Ovary (tissue), 9 donors: ENCODE measurements around the gene ARFIP2. TPM values are rescaled to one million over a fixed set of nuclear protein-coding genes. Genes with fewer than 3 reads are reported as not detected.

ENCODE experiments used
- DNase-seq, 5 donors: peaks; one replicate each; pipeline ENCODE4 v3.0.0-alpha.2; 2019 to 2020
- H3K27ac ChIP-seq, 2 donors: fragments of 200-600 bp; one replicate each; pipeline versions ENCODE4 v1.5.1 to v1.8.0; 2019 to 2022
- H3K27me3 ChIP-seq: fragments of 200-600 bp; one replicate; pipeline ENCODE4 v1.8.0; 2022
- H3K36me3 ChIP-seq: fragments of 200-600 bp; sonication (generic); one replicate; pipeline ENCODE4 v1.5.1; 2019
- H3K4me1 ChIP-seq: one replicate; pipeline ENCODE4 v1.8.1; 2013; ENCODE audit warnings: mild to moderate bottlenecking, moderate library complexity; ENCODE audit not compliant: insufficient read depth
- H3K4me3 ChIP-seq: fragments of 200-600 bp; sonication (generic); one replicate; pipeline ENCODE4 v1.5.1; 2017
- H3K9me3 ChIP-seq, 2 donors: fragments of 200-600 bp in 1 of 2; sonication (generic) in 1 of 2; one replicate each; pipeline versions ENCODE4 v1.5.1 to v1.8.1; 2013 to 2019; ENCODE audit warnings: mild to moderate bottlenecking in 1 of 2, moderate library complexity in 1 of 2
- CTCF ChIP-seq, 3 donors: fragments of 450-650 bp in 2 of 3; fragments of 200-600 bp in 1 of 3; IDR thresholded peaks; one replicate each; pipeline versions ENCODE4 v1.5.1 to v1.8.0; 2016 to 2022; ENCODE audit warnings: antibody characterized with exemption in 3 of 3, mild to moderate bottlenecking in 1 of 3
- EP300 ChIP-seq: sonication (generic); formaldehyde crosslinking; IDR thresholded peaks from one replicate; pipeline ENCODE4 v1.6.1; 2017; ENCODE audit warnings: antibody characterized with exemption
- POLR2A ChIP-seq: fragments of 450-650 bp; IDR thresholded peaks from one replicate; pipeline ENCODE4 v1.6.1; 2017; ENCODE audit warnings: antibody characterized with exemption, mild to moderate bottlenecking, moderate library complexity
- WGBS, 3 donors: extraction: QIAGEN DNeasy Blood & Tissue Kit in 1 of 3; methylation state at CpG; one replicate each; pipeline versions ENCODE4 v1.1.5 to v1.1.7; 2013 to 2017; 5-methylcytosine and 5-hydroxymethylcytosine counted together
- intact Hi-C, 4 donors: fragments of 100-400 bp; cut with DNase I; formaldehyde crosslinking; loops; one replicate each; pipeline versions ENCODE4 v1.11.0 to v1.15.1; 2022 to 2023
- polyA plus RNA-seq, 2 donors: library from polyadenylated mRNA; stranded (reverse); fragments of 200-250 nt in 1 of 2; fragments of 350-450 nt in 1 of 2; fragmentation: Illumina TruSeq in 1 of 2; extraction: RNeasy Lipid Tissue Mini Kit (QIAGEN cat#74804) in 1 of 2; gene quantifications; one replicate each; pipeline ENCODE4 v1.2.3, GENCODE V29; 2013 to 2014
- total RNA-seq, 7 donors: library from RNA; depleted of rRNA in 2 of 7; stranded (reverse); fragments of >200 nt in 2 of 7; fragmentation: NEBNext Ultra II Directional in 3 of 7; extraction: Animal tissue kit (Norgen Biotek cat#: 25700) in 3 of 7; gene quantifications; one replicate each; pipeline versions ENCODE4 v1.1.0 to v1.2.4, GENCODE V29; 2016 to 2023
- donor health status: DM: no; HTN: no; CAD: no; lungs with moderate emphysema.
- donor health status: DM: no; HTN: no; CAD: no.
- donor health status: Bipolar disorder and iron deficiency.
- donor health status: DM: yes; HTN: yes; CAD: no.
- donor health status: DM: no; HTN: no; CAD: no.
- donor health status: DM: yes; HTN: yes; CAD: no.

ARFIP2 gene
- total and polyA plus RNA-seq, 9 donors, result 35.8 to 70.4 (median 48.2) TPM

DNA sequence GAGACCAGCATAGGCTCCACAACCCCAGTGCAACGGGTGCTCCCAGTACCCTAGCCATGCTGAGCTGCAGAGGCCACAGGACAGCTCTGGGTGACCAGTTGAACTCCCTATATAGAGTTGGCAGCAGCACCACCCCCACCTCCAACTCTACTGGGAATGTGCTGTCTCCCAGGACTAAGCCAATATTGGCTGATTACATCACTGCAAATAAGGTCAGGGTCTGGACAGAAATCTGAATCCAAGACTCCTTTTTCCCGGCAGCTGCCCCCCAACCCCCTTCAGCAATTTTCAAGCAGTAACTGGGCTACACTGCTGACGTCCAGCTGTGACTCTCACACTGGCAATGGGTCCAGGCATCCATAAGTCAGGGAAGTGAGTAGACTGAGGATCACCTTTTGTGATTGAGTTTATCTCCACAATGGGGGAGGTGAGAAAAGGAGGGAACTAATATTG, 40.2 kb downstream of the ARFIP2 start, which contains the start of gene HPX:
HPX (minus strand) TSS at position 82 of the 453 bp plus-strand sequence; CDS start at position 58, 24 bp downstream.
- intact Hi-C loops, result loop anchor here in 2 of 4 donors (5.0 to 10.0 kb wide), 2 partner anchors 64 to 416 kb away; no protein-coding TSS in a partner anchor
- Histone ChIP-seq H3K27me3 (no peaks in the 10 kb centered on the region), H3K4me1 (no peaks in the 10 kb centered on the region), H3K9me3 (no peaks in the 10 kb centered on the region), H3K4me3 (no peak within 1 kb of the TSS), H3K36me3 (no peaks in the 10 kb centered on the region), H3K27ac (no peak within 1 kb of the TSS)
- WGBS, 3 donors, result 50 to 57% (median 54%) methylated on average over 3 of the region's 3 CpGs
- no peak for DNase-seq
- no peak for TF ChIP-seq POLR2A
- no peak for TF ChIP-seq CTCF (IDR thresholded peaks at IDR 0.05)
- no peak for TF ChIP-seq EP300

DNA sequence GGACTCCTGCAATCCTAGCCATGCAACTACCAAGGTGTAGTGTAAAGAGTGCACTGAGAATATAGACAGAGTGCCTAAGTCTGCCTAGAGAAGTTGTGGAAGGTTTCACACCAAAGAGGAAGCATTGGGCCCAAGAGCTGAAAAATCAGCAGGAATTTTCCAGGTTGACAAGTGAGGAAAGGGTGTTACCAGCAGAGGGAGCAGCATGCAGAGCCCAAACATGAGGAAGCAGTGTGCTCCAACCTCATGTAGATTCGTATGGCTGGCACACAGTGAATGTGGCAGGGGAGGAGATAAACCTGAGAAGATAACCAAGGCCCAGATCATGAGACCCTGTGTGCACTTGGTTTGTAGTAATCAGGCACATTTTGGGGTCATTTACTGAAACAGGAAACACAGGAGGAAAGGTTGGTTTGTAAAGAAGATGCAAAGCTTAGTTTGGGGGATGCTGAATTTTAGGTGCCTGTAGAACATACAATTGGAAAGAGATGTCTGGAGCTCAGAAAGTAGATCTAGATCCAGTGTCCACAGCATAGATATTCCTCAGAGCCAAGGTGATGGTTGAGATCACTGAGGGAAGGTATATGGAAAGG, 42.1 kb downstream of the ARFIP2 start:
- WGBS, 3 donors, result 16 to 23% (median 16%) methylated on average over 1 of the region's 1 CpG
- intact Hi-C loops, result no loop called here
- Histone ChIP-seq H3K4me1 (no peaks in the 10 kb centered on the region), H3K27me3 (no peaks in the 10 kb centered on the region), H3K27ac (no peak overlapping the region), H3K9me3 (no peaks in the 10 kb centered on the region), H3K36me3 (no peaks in the 10 kb centered on the region), H3K4me3 (no peak overlapping the region)
- no peak for TF ChIP-seq EP300
- no peak for TF ChIP-seq POLR2A
- TF ChIP-seq CTCF (IDR thresholded peaks at IDR 0.05), result no peak
- DNase-seq, result no peak

GRCh38 chr11:6437993-6438392, 43.1 kb downstream of the ARFIP2 start:
- WGBS, 3 donors, result 45 to 61% (median 47%) methylated on average over 3 of the region's 3 CpGs

DNA sequence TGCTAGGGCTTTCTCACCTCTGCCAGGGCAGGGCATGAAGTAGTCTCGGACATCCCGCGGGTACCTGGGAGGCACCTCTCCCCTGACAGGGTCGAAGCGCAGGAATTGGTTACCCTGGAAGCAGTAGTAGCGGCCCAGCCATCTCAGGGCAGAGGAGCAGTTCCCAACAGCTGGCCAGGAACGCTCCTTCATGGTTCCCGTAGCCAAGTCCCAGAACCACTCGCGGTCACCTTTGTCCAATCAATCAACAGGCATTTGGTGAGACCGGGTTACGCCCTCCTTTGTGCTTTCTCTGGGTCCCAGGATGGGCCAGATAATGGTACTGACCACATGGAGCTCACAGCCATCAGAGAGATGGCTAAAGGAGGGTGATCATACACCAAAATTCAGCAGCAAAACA, 43.7 kb downstream of the ARFIP2 start:
- DNase-seq, result no peak
- no peaks in the 10 kb centered on the region for H3K27me3 ChIP-seq
- H3K4me3 ChIP-seq, result no peak overlapping the region
- no peaks in the 10 kb centered on the region for H3K4me1 ChIP-seq
- no peaks in the 10 kb centered on the region for H3K36me3 ChIP-seq
- 90 to 93% (median 91%) methylated on average over 12 of the region's 12 CpGs for WGBS, 3 donors
- H3K9me3 ChIP-seq, result no peaks in the 10 kb centered on the region
- no peak overlapping the region for H3K27ac ChIP-seq
- no peak for TF ChIP-seq CTCF (IDR thresholded peaks at IDR 0.05)
- TF ChIP-seq POLR2A, result no peak
- no peak for TF ChIP-seq EP300
- intact Hi-C loops, result no loop called here

More at GRCh38 chr11:6437993-6438392, 43.1 kb downstream of the ARFIP2 start:
- DNase-seq, result no peak
- H3K27ac ChIP-seq, result no peak overlapping the region
- no peaks in the 10 kb centered on the region for H3K36me3 ChIP-seq
- no peaks in the 10 kb centered on the region for H3K9me3 ChIP-seq
- intact Hi-C loops, result no loop called here
- no peak for TF ChIP-seq EP300
- no peak overlapping the region for H3K4me3 ChIP-seq
- H3K27me3 ChIP-seq, result no peaks in the 10 kb centered on the region
- no peaks in the 10 kb centered on the region for H3K4me1 ChIP-seq

DNA sequence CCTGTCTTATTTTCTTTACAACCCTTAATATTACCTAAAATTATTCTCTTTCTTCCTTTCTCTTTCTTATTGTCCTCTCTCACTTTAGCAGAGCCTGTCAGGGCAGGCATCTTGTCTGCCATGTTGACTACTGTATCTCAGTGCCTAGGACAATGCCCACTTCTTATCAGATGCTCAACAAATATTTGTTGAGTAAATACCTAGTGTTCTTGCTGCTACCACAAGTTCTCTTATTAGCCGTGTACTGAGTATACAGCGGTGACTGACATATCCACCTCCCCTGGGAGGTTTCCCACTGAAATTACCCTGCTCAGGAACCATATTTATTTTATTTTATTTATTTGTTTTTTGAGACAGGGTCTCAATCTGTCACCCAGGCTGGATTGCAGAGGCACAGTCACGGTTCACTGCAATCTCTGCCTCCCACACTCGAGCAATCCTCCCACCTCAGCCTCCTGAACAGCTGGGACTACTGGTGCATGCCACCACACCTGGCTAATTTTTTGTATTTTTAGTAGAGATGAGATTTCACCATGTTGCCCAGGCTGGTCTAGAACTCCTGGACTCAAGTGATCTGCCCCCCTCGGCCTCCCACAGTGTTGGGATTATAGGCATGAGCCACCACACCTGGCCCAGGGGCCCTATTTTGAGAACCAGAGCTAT, 47.0 kb downstream of the ARFIP2 start:
- Histone ChIP-seq H3K27me3 (no peaks in the 10 kb centered on the region), H3K4me1 (no peaks in the 10 kb centered on the region), H3K36me3 (no peaks in the 10 kb centered on the region), H3K4me3 (no peak overlapping the region), H3K27ac (no peak overlapping the region), H3K9me3 (no peaks in the 10 kb centered on the region)
- intact Hi-C loops, result no loop called here
- TF ChIP-seq EP300, result no peak
- no peak for TF ChIP-seq POLR2A
- no peak for TF ChIP-seq CTCF (IDR thresholded peaks at IDR 0.05)
- DNase-seq, result no peak
- WGBS, 3 donors, result 66 to 78% (median 67%) methylated on average over 5 of the region's 5 CpGs
